ENCODE results near the gene ENPP6.

Gene ENPP6

GRCh38 chr4:184192933-184193332 is 24.7 kb downstream of the ENPP6 start:
- in situ Hi-C loops (cut with MboI; ENCODE audit: low sequenced_read_pairs), result no loop called here

GRCh38 chr4:184191267-184191666 is 26.4 kb downstream of the ENPP6 start:
- in situ Hi-C loops (cut with MboI; ENCODE audit: low sequenced_read_pairs), result no loop called here

DNA sequence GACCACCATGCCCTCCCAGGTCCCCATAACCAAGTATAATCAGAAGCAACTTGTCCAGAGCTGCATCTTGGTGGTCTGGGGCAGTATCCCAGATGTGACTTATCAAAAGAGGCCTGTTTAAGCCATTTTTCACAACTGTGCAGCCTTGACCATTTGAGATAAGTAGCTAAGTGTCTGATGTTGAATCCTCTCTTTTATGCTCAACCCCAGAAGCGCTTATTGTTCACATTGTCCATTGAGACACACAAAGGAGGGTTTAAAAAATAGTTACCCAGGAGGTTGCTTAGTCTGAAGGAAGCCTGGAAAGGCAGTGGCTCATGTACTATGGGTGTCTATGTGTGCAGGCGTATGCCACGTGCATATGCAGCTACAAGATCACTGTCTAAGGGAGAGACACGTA is 27.0 kb downstream of the ENPP6 start:
- in situ Hi-C loops (cut with MboI; ENCODE audit: low sequenced_read_pairs), result no loop called here

DNA sequence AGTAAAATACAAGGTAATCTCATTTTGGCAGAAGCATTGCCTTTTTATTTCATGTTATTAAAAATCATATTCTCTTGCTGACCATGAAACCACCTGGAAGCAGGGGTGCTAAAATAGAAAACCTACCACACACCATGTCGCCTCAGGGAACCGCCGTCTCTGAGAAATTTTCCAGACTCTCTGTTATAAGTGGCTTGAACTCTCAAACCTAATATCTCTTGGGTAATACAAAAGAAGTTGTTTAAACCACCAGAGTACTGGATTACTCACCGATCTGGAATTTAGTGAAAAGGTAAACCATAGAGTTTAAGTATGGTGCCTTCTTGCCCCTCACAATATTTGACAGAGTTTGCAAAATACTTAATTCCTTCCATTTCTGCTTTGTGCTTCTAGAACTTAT is 27.7 kb downstream of the ENPP6 start:
- in situ Hi-C loops (cut with MboI; ENCODE audit: low sequenced_read_pairs), result no loop called here

DNA sequence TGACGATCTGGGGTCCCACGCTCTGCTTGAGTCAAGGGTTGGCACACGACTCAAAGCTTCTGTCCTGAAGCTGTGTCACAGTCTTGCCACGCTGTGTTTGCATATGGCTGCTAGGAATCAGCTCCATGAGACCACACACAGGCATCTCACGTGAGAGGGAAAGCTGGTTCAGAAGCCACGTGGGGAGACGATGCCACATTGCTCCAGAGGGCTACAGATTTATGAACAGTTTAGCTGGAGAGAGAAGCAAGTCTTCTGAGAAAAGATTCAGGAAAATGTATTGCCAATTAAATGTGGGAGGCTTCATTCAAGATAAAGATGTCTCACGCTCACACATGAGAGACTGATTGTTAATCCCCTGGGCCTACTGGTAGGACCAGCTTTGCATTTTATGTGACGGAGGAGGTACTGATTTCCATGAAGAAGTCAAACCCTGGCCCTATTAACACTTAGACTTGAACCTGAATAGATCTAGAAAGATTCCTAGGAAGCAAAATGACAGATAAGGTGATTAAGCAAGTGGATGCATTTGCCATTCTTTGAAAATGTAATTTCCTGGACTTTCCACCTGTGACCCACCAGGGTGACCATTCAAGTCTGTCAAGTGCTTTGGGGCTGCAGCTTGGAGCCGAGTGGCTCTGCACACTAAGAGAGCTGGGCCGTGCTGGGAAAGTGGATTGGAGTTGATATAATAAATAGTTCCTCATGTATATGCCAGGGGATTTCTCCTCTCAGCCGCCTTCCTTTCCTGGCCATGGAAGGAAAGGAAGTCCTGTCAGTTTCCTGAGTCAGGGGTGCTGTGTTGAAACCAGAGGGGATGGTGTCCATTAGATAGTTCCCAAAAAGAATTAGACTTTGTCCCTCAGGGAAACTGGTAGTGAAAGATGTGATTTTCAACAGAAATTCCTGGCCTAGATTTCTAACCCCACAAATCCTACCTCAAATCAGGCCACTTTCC is 29.0 kb downstream of the ENPP6 start:
- in situ Hi-C loops (cut with MboI; ENCODE audit: low sequenced_read_pairs), result no loop called here

DNA sequence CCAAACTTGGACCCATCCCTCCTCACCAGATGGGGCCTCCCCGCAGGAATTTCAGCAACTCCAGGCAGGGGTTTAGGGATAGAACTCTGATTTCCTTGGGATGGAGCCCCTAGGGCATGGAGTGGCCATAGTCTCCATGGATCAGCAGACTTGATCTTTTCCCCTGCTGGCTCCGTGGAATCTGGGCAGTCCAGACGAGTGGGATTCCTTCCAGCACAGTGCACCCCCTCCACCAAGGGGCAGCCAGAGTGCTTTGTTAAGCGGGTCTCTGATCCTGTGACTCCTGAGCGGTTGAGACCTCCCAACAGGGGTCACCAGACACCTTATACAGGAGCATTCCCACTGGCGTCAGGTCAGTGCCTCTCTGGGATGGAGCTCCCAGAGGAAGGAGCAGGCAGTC is 40.4 kb downstream of the ENPP6 start:
- in situ Hi-C loops (cut with MboI; ENCODE audit: low sequenced_read_pairs), result no loop called here

DNA sequence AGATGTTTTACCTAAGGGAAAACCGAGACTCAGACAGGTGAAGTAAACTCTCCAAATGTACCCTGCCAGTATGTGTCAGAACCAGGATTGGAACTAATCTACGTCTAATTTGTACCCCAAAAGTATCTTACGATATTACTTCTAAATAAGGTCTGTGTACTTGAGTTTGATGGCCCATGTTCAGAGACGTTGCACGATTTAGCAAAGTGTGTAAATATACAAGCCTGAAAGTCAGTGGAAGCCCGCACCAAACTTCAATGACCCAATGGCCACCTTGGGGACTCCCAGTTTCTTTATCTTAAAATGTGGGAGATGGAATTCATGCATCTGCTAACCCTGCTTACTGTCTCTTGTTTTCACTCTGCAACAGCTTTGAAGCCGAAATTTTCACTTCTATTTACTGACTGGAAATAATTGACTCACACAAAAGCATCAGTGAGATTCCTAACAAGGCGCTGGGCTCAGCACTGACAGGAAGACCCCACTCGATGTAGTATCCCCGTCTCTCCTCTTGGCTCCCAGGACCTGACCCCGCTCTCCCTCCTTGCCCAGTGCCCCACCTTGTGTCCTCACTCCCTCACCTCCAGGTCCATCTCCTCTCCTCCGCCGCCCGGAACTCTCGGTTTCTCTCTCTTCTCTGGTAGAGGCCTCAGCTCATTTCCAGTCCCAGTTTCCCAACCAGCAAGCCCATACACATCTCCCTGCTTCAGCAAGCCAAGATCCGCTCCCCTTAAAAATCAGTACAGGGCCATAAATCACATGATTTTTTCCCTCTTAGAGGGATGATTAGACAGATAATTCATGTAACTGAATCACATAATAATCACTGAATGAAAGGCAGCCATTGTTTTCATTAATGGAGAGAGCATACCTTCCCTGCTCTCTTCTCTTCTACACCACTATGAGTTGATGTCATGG is 42.8 kb downstream of the ENPP6 start:
- in situ Hi-C loops (cut with MboI; ENCODE audit: low sequenced_read_pairs), result no loop called here

- in situ Hi-C loops (cut with MboI; ENCODE audit: low sequenced_read_pairs), result no loop called here
These were observed 46.7 kb downstream of the ENPP6 start for GRCh38 chr4:184171011-184171410.

- in situ Hi-C loops (cut with MboI; ENCODE audit: low sequenced_read_pairs), result no loop called here
These were observed 48.3 kb downstream of the ENPP6 start for GRCh38 chr4:184169225-184169867.

- in situ Hi-C loops (cut with MboI; ENCODE audit: low sequenced_read_pairs), result no loop called here
These were observed 49.2 kb downstream of the ENPP6 start for GRCh38 chr4:184168406-184169019.

GRCh38 chr4:184167576-184167975 is 50.1 kb downstream of the ENPP6 start:
- in situ Hi-C loops (cut with MboI; ENCODE audit: low sequenced_read_pairs), result no loop called here

GRCh38 chr4:184166736-184167135 is 50.9 kb downstream of the ENPP6 start:
- in situ Hi-C loops (cut with MboI; ENCODE audit: low sequenced_read_pairs), result no loop called here

- in situ Hi-C loops (cut with MboI; ENCODE audit: low sequenced_read_pairs), result no loop called here
These were observed 52.4 kb downstream of the ENPP6 start for GRCh38 chr4:184165291-184165690.

DNA sequence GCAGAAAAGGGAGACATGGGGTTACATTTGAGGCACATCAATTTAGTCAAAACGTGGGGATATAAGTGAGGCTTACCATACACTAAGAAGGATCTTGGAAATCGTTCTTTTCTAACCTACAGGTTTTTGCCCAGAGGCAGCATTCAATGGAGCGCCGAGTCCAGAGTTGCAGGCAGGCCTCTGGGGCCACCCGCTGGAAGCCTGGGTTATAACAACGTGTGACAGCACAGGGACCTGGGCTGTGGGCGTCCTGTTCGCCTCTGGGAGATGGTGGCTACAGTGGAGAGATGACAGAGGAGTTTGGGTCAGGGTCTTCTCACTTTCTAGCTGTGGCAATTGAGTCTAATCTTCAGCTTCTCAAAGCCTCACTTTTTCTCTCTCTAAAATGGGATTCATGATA is 53.9 kb downstream of the ENPP6 start:
- in situ Hi-C loops (cut with MboI; ENCODE audit: low sequenced_read_pairs), result no loop called here

- in situ Hi-C loops (cut with MboI; ENCODE audit: low sequenced_read_pairs), result no loop called here
These were observed 55.1 kb downstream of the ENPP6 start for GRCh38 chr4:184162596-184162995.

DNA sequence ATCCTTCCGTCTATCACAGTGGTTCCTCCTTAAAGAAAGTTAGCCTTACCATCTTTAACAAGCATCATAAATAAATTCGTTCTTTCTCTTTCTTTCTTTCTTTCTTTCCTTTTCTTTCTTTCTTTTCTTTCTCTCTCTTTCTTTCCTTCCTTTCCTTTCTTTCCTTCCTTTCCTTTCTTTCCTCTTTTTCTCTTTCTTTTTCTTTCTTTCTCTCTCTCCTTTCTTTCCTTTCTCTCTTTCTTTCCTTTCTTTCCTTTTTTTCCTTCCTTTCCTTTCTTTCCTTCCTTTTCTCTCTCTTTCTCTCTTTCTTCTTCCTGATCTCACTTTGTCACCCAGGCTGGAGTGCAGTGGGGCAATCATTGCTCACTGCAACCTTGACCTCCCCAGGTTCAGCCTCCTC is 60.4 kb downstream of the ENPP6 start:
- in situ Hi-C loops (cut with MboI; ENCODE audit: low sequenced_read_pairs), result no loop called here

GRCh38 chr4:184156163-184156920 is 61.3 kb downstream of the ENPP6 start:
- in situ Hi-C loops (cut with MboI; ENCODE audit: low sequenced_read_pairs), result no loop called here

- in situ Hi-C loops (cut with MboI; ENCODE audit: low sequenced_read_pairs), result no loop called here
These were observed 63.5 kb downstream of the ENPP6 start for GRCh38 chr4:184154199-184154598.

DNA sequence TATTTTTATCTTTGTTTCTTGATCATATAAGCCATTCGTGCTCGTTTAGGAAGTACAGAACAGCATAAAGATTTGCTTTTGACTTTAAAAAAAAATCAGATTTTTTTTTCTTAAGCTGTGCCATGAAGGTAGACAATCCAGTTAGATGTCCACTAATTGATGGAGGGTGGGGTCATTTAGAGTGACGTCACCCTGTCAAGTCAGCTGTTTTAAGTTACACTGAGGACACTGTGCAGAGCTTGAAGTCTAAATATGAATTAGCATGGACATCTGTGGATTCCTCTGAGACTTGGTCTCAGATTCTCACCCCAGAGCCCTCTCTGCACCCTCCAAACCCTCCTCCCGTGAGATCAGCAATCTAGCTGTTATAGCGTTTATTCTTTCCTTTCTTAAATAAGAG is 63.9 kb downstream of the ENPP6 start:
- in situ Hi-C loops (cut with MboI; ENCODE audit: low sequenced_read_pairs), result no loop called here

DNA sequence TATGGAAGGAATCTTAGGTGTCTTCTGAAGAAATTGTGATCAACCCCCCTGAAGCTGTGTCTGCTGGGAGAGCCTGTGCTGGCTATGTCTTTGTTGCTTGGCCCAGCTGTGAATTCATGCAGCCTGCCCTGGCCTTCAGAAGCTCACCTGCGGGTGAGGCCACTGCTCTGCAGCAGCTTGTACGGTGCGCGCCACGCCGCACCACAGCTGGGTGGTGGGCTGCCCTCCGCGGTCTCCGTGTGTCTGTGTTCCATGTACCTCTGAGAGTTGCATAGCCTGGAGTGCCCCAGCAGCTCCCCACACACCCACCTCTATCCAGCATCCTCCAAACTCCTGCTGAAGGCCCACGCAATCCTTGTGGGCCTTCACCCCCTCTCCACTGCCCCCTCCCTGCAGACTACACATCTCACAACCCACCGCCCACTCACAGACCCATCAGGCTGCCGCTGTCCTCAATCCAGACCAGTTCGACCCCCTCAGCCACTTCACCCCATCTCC is 65.6 kb downstream of the ENPP6 start:
- in situ Hi-C loops (cut with MboI; ENCODE audit: low sequenced_read_pairs), result no loop called here

Data from hTERT RPE-1 (cell line).